ENCODE results near the gene MEGF8.

Gene MEGF8

DNA sequence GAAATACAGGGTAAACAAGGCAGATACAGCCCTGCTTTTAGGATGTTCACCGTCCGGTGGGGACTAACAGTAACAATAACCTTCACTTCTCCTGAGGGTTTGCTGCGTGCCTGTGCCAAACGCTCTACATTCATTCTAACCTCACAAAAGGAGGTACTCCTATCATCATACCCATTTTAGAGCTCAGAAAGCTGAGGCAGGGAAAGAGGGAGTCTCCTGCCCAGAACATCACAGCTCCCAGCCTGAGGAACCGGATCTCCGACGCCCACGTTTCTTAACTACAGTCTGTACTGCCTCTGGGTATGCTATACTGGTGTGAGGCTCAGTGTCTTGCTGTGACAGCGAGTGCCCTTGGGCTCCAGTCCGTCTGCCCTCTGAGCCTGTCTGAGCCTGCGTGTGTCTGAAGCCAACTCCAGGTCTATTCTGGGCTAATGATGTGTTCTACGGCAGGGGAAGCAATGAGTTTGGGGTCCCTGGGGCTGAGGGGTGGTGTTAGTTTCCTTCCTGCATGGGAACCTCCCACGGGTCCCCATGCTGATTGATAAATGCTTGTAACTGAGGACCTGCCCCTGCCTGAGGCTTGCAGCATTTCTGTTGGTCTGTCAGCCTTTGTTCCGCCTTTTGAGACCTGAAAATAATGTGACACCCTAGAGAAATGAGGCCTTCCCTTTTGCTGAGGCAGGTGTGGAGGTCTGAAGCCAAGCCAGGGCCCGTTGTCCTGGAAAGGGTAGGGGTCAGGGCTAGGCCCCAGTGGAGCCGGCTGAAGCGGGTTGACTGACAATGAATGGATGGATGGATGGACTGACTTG, 96.9 kb downstream of the MEGF8 start:
- DNase-seq: no peak

- DNase-seq: peak; percentile 44 to 54
Observed at GRCh38 chr19:42422901-42423461, 97.5 kb downstream of the MEGF8 start.

- DNase-seq: peak; percentile 95 to 97
Observed at GRCh38 chr19:42423462-42424344, 98.3 kb downstream of the MEGF8 start.

GRCh38 chr19:42424345-42424707, 98.9 kb downstream of the MEGF8 start:
- DNase-seq: no peak

GRCh38 chr19:42424712-42425131, 99.3 kb downstream of the MEGF8 start:
- no peak for DNase-seq

- DNase-seq: no peak
Observed at GRCh38 chr19:42426643-42427042, 101.2 kb downstream of the MEGF8 start.

GRCh38 chr19:42427313-42427712, 101.9 kb downstream of the MEGF8 start, which contains the start of gene LIPE:
Gene LIPE, minus strand, starts transcription at chr19:42427388. Its CDS starts 239 bp downstream, at chr19:42427149.
- DNase-seq: no peak

Measured in activated CD4-positive, alpha-beta T cell treated with anti-CD3 and anti-CD28 coated beads, Interleukin-2, amount 50 U/mL, for 48 hours (primary cell).